Effector memory CD4-positive, alpha-beta T cell (primary cell): ENCODE data around the gene DUSP22.

Source experiments
- DNase-seq, 3 donors: peaks; one replicate each; pipeline ENCODE4 v3.0.0-alpha.2; 2020
- H3K27ac ChIP-seq: 2 replicates; pipeline ENCODE4 v1.7.0; 2013; ENCODE audit warnings: mild to moderate bottlenecking, low read length, moderate library complexity; ENCODE audit not compliant: insufficient read depth, poor library complexity, severe bottlenecking
- H3K27me3 ChIP-seq: replicated peaks from 2 replicates; pipeline ENCODE4 v1.7.0; 2013; ENCODE audit warnings: mild to moderate bottlenecking, low read length; ENCODE audit not compliant: insufficient read depth, control insufficient read depth, poor library complexity, severe bottlenecking
- H3K36me3 ChIP-seq: 2 replicates; pipeline ENCODE4 v1.7.0; 2013; ENCODE audit warnings: mild to moderate bottlenecking, low read length, moderate library complexity; ENCODE audit not compliant: control insufficient read depth, insufficient read depth
- H3K4me1 ChIP-seq: 2 replicates; pipeline ENCODE4 v1.7.0; 2013; ENCODE audit warnings: low read length, mild to moderate bottlenecking; ENCODE audit not compliant: control insufficient read depth, insufficient read depth, poor library complexity, severe bottlenecking
- H3K4me3 ChIP-seq: 2 replicates; pipeline ENCODE4 v1.7.0; 2013; ENCODE audit warnings: low read length, low read depth, mild to moderate bottlenecking; ENCODE audit not compliant: insufficient read depth, poor library complexity, severe bottlenecking
- H3K9me3 ChIP-seq: 2 replicates; pipeline ENCODE4 v1.7.0; 2013; ENCODE audit warnings: mild to moderate bottlenecking, low read length, moderate library complexity; ENCODE audit not compliant: control insufficient read depth

DUSP22 gene

DNA sequence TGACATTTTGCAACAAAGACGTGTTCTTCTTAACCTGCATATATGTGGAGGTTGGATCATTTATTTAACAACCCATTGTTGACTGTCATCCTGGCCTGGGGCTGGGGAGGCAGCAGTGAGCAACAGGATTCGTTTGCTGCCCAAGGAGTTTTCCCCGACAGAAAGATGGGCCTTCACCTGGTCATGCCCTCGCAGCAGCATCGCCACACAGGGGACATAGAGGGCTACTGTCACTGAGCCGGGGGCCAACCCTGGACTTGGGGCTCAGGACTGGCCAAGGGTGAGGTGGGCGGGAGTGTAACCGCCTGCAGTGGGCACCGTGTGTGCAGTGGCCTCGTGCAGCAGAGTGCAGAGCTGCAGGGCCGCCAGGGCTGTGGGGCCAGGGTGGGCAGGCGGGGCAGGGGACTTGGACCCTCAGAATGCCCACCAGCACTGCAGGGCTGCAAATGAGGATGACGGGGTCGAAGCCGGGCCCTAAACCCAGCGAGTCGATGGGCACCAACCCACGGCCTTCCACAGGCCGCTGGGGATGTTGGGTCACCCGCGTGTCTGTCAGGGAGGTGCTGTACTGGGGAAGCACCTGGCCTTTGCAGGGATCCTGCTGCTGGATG, 11.8 kb downstream of the DUSP22 start:
- H3K4me3 ChIP-seq = no peak overlapping the region
- no peaks in the 10 kb centered on the region for H3K36me3 ChIP-seq
- H3K9me3 ChIP-seq = no peaks in the 10 kb centered on the region
- no peaks in the 10 kb centered on the region for H3K27me3 ChIP-seq
- H3K27ac ChIP-seq = no peak overlapping the region
- no peak for DNase-seq
- no peaks in the 10 kb centered on the region for H3K4me1 ChIP-seq

DNA sequence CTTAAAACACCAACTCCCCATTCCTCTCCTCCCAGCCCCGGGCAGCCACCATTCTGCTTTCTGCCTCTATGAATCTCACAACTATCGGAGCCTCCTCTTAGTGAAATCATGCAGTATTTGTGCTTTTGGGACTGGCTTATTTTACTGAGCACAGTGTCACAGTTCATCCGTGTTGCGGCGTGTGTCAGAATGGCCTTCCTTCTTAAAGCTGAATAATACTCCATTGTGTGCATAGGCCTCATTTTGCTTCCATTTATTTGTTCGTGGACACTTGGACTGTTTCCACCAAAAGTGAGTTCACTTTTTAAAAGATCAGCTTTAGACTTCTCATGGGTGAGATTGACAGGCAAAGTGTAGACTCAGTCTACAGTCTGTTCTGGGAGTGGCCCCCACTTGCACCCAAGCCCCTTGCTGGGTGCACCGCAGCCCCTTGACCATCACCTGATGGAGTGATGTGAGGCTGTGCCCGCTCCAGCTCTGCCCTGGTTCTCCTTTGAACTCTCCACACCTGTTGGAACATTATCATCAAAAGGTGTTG, 12.6 kb downstream of the DUSP22 start:
- Histone ChIP-seq H3K27ac (no peak overlapping the region), H3K4me1 (no peaks in the 10 kb centered on the region), H3K27me3 (no peaks in the 10 kb centered on the region), H3K36me3 (no peaks in the 10 kb centered on the region), H3K4me3 (no peak overlapping the region), H3K9me3 (no peaks in the 10 kb centered on the region)
- no peak for DNase-seq

DNA sequence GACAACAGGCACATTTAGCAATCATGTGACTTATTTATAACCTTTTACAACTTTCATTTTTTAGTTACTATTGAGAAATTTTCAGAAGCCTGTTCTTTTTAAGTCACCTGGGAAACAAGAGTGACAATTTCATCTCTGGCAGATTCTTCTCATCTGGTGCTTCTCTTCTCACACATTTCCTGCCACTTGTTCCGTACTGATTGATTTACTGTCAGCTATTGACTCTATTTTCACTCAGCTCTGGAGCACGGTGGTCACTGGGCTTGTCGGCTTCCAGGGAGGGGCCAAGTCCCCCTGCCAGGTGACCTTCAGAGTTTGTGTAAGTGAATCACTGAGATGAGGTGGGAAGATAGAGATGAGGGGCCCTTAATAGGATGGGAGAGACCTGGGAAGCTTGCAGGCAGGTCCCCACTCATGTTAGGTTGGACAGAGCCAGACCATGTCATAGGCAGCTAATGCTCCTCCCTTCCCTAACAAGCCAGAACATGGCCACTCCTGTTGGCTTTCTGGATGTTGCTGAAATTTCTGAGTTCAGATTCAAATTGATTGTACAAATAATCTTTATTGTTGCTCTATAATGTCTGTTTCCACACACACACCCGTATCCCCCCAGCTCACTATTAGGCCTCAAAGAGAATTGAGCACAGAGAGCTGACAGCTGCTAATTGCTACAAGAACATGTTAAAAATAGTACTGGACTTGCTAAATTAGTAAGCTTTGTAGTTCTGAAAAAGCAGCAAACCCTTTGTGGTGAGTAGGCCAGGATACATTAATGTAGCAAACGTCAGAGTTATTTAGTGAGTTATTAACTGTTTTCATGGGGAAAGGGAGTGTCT, 13.3 kb downstream of the DUSP22 start:
- no peaks in the 10 kb centered on the region for H3K9me3 ChIP-seq
- no peak for DNase-seq
- no peaks in the 10 kb centered on the region for H3K27me3 ChIP-seq
- H3K27ac ChIP-seq = no peak overlapping the region
- H3K4me3 ChIP-seq = no peak overlapping the region
- no peaks in the 10 kb centered on the region for H3K36me3 ChIP-seq
- no peaks in the 10 kb centered on the region for H3K4me1 ChIP-seq

DNA sequence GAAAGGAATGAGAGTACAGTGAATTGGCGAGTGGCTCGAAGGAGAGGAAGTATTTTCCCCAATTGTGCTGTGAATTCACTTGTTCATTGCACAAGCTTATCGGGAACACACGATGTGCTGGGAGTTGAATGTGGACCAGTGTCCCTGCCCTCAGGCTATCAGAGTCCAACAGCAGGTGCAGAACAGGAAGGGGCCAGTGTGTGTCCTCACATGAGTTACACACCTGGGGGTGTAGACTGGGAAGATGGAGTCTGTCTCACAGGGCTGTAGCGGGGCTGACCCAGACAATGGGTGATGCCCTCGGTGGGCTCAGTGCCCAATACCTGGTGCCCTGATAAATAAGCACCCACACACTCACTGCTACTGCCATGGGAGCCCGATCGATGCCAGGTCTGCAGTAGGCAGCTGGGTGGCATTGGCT, 14.4 kb downstream of the DUSP22 start:
- Histone ChIP-seq H3K9me3 (no peaks in the 10 kb centered on the region), H3K4me1 (no peaks in the 10 kb centered on the region), H3K27me3 (no peaks in the 10 kb centered on the region), H3K27ac (no peak overlapping the region), H3K36me3 (no peaks in the 10 kb centered on the region), H3K4me3 (no peak overlapping the region)
- DNase-seq = no peak

DNA sequence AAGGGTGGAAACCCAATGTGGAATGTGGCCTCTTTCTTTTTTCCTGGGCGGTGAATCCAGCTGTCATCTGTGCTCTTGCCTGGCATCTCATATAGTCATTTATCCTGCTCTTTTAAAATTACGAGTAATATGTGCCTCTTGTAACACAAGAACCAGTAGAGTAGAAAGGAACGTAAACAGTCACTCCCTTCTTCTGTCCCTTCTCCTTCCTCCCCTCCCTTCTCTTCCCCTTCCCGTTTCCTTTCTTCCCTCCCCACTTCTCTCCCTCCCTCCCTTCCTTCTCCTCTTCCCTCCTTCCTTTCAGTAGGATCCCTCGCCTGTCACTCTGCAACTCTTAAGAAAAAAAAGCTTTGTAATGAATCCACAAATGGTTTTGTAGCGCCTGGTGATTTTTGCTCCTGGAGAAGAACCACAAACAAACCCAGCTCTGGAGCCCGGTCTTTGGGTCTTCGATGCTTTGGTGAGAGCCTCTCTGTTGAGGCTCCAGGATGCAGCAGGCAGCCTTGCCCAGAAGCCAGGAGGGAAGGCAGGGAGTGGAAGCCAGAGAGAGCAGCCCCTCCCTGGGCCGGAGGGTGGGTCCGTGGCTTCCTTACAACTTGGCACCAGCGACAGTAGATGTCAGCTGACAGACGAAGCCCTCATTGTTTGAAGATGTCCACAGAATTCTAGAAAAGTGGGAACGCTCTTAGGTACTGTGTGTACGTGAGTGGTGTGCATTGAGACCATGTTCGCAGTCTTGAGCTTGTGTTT, 15.0 kb downstream of the DUSP22 start:
- Histone ChIP-seq H3K36me3 (no peaks in the 10 kb centered on the region), H3K27me3 (no peaks in the 10 kb centered on the region), H3K27ac (no peak overlapping the region), H3K9me3 (no peaks in the 10 kb centered on the region), H3K4me1 (no peaks in the 10 kb centered on the region), H3K4me3 (no peak overlapping the region)
- DNase-seq = no peak

DNA sequence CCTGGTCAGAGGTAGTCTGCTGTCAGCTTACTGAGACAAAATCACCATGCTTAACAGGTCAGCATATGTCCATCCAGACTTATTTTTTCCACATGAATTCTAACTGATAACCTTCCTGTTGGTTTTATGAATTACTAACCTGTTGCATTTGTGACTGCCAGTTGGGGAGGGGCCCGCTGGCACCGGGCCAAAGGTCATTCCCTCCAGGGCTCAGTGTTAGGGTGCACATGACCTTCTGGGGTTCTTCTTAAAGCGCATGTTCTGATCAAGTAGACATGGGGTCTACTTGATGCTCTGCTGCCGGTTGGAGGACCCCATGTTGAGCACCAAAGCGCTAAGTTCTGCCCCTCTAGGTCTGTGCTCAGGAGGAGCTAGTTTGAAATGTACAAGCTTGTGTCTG, 15.6 kb downstream of the DUSP22 start:
- H3K4me3 ChIP-seq = no peak overlapping the region
- H3K36me3 ChIP-seq = no peaks in the 10 kb centered on the region
- H3K4me1 ChIP-seq = no peaks in the 10 kb centered on the region

DNA sequence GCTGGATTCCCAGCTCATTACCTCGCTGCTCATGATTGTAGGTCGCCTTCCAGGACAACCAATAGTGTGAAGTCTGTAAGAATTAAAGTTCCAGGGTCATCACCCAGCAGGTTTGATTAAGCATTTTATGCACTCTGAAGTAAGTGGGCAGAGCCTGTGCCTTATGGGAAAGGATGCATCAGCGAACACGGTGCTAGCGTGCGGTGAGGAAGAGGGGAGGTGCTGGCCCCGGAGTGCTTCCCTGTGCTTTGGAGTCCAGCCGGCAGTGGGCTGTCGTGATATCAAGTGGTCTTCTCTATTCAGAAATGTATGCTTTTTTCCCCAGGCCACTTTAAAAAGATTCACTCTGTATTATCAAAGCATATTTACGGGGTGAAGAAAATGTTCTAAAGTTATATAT, 16.0 kb downstream of the DUSP22 start:
- H3K27me3 ChIP-seq = no peaks in the 10 kb centered on the region
- no peak overlapping the region for H3K27ac ChIP-seq
- DNase-seq = no peak
- H3K9me3 ChIP-seq = no peaks in the 10 kb centered on the region
- H3K36me3 ChIP-seq = no peaks in the 10 kb centered on the region
- H3K4me3 ChIP-seq = no peak overlapping the region
- H3K4me1 ChIP-seq = no peaks in the 10 kb centered on the region

More for the DNA sequence above, 15.6 kb downstream of the DUSP22 start:
- Histone ChIP-seq H3K9me3 (no peaks in the 10 kb centered on the region), H3K27ac (no peak overlapping the region), H3K27me3 (no peaks in the 10 kb centered on the region)
- DNase-seq = no peak

DNA sequence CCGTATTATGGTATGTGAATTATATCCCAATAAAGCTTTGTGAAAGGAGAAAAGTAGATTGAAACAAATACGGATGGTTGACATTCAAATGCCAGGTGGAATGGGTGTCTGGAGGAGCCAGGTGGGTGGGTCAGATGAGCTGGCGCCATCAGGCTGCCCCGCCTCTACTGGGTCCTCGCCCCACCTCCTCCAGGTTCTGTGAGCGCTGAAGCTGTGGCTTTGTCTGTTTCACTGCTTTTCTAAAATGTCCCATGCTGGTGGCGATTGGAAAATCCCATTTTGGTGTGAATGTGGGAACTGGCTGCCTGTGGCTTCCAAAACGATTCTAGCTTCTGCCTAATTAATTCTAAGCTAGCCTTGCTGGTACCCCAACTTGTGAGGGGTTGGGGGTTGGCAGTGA, 16.5 kb downstream of the DUSP22 start:
- Histone ChIP-seq H3K4me1 (no peaks in the 10 kb centered on the region), H3K4me3 (no peak overlapping the region), H3K27ac (no peak overlapping the region), H3K36me3 (no peaks in the 10 kb centered on the region), H3K27me3 (no peaks in the 10 kb centered on the region), H3K9me3 (no peaks in the 10 kb centered on the region)
- DNase-seq = no peak

DNA sequence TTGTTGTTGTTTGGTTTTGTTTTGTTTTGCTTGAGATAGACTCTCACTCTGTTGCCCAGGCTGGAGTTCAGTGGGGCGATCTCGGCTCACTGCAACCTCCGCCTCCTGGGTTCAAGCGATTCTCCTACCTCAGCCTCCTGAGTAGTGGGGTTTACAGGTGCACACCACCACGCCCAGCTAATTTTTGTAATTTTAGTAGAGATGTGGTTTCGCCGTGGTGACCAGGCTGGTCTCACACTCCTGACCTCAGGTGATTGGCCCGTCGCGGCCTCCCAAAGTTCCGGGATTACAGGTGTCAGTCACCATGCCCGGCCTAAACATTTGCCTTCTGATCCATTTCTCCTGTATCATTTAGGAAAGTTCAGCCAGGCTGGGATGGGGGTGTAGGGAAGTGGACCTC, 17.7 kb downstream of the DUSP22 start:
- Histone ChIP-seq H3K36me3 (no peaks in the 10 kb centered on the region), H3K27me3 (no peaks in the 10 kb centered on the region), H3K9me3 (no peaks in the 10 kb centered on the region), H3K4me3 (no peak overlapping the region), H3K27ac (no peak overlapping the region), H3K4me1 (no peaks in the 10 kb centered on the region)
- DNase-seq = no peak

DNA sequence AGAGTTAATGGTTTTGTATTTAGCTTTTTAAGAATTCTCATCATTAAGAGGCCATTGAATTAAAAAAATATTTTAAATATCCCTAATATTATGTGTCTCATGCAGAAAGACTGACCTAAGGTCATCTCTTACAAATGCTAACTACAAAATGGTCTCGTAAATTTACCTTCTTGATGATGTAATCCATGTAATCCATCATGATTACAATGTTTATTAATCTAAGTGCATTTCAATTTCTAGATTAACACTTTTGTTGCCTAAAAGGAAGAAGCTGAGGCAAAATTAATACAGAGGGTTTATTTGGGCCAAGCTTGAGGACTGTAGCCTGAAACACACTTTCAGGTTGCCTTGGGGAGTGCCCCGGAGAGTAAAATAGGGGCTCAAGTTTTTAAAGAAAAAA, 18.4 kb downstream of the DUSP22 start:
- no peaks in the 10 kb centered on the region for H3K36me3 ChIP-seq
- no peaks in the 10 kb centered on the region for H3K9me3 ChIP-seq
- no peaks in the 10 kb centered on the region for H3K27me3 ChIP-seq
- no peaks in the 10 kb centered on the region for H3K4me1 ChIP-seq
- no peak overlapping the region for H3K4me3 ChIP-seq
- DNase-seq = no peak
- no peak overlapping the region for H3K27ac ChIP-seq
